GM19351 (cell line): ENCODE results near the gene CIAO3.
"Not testable (repeated sequence)": the region's sequence is repeated elsewhere in the genome, so short reads cannot be mapped to it uniquely, and the experiment has no call there.

Experiments used
- ATAC-seq: cut with Tn5 transposase; IDR thresholded peaks from one replicate; pipeline ENCODE4 v1.9.1; 2021; ENCODE audit warnings: mild to moderate bottlenecking, moderate library complexity; ENCODE audit not compliant: unreplicated experiment

The CIAO3 gene

DNA sequence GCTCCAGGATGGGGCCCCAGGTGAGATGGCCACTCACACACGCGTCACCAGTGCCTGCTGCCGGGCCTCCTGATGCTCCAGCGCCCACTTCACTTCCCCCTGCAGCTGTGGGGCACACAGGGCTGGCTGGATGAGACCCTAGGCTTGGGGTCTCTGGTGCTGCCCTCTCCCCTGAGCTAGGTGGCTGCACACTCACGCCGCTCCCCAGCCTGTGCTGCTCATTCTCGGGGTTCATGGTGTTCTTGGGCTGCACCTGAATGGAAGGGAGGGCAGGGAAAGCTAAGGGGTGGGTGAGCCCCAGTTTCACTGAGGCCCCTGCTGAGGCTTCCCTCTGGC is 15.8 kb downstream of the CIAO3 start:
- ATAC-seq, result no peak

DNA sequence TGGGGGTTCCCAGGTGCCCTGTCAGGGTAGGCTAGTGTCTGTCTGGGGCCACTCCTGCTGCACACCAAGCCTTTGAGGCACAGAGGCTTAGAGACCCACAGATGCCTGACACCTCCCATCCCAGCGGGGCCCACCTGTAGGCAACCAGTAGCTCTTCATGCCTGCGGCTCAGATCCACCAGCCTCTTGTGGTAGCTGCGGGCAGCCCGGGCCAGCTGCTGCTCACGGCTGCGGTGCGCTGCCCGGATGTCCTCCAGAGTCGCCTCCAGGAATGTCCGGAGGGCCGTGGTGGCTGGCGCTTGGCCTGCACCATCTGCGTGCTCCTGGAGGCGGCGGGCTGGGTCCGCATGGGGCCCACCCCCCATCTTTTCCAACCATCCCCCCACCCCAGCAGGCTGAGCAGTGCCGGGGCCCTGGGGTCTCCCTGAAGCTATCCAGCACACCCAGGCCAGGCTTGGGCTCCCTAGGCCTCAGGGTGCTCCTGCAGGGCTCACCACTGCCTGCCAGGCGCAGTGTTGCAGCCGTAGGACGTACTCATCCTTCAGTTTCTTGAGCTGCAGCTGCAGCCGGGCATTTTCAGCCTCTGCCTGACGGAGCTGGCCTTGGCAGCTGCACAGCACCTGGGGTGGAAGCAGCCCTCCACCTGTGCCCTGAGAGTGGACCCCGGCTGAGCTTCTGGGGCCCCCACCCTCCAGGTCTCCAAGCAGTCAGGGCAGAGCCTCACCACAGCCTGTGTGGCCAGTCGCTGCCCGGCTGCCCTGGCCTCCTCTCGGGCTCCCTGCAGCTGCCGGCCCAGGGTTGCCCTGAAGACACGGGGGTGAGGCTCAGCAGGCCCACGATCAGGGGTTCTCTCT is 16.4 kb downstream of the CIAO3 start:
- ATAC-seq, result no peak

DNA sequence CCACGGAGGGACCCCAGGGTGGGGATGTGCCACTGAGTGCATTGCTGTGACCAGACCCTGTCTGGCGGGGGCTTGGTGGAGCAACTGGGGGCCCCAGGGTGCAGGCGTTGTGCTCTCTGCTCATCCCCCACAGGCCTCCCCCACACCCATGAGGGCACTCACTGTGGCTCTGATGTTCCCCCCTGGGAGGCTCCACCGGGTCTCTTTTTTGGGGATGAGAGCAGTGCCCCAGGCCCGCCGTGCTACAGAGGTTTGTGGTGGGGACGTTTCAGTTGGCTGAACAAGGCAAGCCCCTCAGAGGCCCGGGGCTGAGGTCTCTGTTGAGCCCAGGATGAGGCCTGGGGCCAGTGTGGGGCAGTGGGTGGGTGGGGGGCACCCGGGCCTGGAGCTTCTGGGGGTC is 17.1 kb downstream of the CIAO3 start:
- no peak for ATAC-seq

- ATAC-seq, result no peak
These were observed 17.8 kb downstream of the CIAO3 start for GRCh38 chr16:722835-723633.

DNA sequence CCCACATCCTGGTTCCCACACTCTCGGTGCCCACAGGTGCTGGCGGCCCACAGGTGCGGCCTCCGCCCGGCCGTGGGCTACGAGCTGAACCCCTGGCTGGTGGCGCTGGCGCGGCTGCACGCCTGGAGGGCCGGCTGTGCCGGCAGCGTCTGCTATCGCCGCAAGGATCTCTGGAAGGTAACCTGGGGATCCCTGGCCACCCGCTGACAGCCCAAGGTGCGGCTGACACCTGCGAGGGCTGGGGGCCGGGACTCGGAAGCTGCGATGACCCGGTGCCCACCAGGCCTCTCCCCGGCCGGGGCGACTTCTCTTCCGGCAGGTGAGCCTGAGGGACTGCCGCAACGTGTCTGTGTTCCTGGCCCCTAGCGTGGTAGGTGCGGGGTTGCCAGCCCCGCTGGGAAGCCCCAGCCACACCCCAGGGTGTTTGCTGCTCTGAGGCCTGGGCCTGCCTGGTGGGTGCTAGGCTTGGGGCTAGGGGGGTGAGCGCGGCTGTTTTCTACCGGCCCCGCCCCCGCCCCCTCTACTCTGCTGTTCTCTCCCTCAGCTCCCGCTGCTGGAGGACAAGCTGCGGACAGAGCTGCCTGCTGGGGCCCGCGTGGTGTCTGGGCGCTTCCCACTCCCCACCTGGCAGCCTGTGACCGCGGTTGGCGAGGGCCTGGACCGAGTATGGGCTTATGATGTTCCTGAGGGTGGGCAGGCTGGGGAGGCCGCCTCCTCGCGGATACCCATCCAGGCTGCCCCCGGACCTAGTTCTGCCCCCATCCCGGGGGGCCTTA is 18.8 kb downstream of the CIAO3 start:
- no peak for ATAC-seq

GRCh38 chr16:720990-721764 is 19.6 kb downstream of the CIAO3 start, which contains the start of gene ANTKMT:
Gene ANTKMT, plus strand, starts transcription at chr16:721146. Its CDS starts 129 bp downstream, at chr16:721275.
- peak; percentile 71 for ATAC-seq

GRCh38 chr16:720447-720989 is 20.3 kb downstream of the CIAO3 start:
- ATAC-seq, result peak; percentile 22

DNA sequence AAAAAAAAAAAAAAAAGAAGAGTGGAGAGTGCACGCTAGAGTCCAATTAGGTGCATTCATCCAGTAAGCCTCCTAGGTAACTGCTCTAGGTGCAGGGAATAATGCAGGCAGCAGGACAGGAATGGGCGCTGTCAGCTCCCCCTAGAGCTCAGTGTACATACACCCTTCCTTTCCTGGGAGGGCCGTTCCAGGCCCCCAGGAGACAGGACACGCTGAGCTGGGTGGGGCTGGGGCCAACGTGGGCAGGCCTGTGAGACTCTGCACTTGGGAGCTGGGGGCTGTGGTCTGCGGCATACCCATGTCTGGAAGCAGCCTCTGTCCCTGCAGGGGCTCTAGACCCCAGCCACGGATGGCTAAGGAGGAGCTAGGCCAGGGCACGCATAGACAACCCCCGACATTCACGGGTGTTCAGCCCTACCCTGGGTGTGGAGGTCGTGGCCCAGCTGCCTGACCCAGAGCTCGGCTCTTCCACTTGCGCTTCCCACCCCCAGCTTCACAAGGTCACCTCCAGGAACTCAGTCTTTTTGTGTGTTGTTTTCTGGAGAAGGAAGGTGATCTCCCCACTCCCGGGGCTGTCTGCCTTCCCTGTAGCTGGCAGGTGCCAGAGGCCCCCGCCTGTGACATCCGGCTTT is 20.9 kb downstream of the CIAO3 start:
- no peak for ATAC-seq

DNA sequence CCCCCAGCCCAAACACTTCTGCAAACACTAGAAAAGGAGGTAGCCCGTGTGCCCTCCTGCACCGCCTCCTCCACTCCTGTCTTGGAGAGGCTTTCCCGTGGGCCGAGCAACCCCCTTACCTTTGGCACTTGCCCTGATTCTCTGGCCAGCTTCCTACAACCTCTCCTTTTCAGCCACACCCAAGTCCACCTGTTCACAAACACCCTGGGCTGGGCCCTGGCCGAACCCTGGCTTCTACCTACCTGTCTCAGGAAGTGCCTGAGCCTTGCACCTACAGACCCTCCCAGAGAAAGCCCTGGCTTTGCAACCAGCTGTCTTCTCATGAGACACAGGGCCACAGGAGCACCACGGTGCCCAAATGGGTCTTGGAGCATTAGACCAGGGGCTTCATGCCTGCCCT is 21.9 kb downstream of the CIAO3 start:
- ATAC-seq, result no peak

- no peak for ATAC-seq
These were observed 22.4 kb downstream of the CIAO3 start for GRCh38 chr16:718389-718788.

DNA sequence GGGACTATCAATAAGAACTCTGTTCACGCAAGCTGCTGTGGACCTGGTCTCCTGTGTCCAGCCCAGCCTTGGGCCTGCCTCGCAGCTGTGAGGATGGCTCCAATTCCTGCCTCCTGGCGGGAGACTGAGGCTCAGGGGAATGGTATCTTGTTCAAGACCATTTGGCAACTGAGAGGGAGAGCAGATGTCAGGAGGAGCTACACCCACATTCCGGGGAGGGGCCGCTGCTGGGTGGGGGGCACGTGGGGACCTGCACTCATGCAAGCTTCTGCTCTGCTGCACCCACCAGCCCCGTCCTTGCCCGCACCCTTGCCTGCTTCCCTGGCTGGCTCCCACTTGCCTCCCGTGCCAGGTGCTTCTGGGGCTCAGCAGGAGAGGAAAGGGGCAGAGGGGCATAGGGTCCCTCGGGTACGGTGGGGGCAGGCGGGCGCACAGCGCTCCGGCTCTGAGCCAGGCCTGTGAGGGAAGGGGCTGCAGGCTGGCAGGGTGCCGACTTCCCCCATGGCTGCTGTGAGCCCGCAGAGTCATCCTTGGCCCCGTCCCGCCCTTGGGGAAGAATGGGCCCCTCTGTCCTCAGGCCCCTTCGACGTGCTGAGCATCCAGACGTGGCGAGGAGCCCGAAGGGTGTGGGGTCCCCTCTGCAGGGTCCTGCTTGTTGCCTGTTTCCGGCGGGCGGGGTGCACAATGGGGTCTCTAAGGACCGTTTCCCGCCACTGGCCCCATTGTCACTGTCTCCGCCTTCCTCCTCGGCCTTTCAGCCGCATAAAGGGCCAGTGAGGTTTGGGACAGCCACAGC is 23.1 kb downstream of the CIAO3 start:
- no peak for ATAC-seq

GRCh38 chr16:716768-717325 is 23.9 kb downstream of the CIAO3 start:
- ATAC-seq, result no peak

- no peak for ATAC-seq
These were observed 24.6 kb downstream of the CIAO3 start for GRCh38 chr16:716200-716568.

DNA sequence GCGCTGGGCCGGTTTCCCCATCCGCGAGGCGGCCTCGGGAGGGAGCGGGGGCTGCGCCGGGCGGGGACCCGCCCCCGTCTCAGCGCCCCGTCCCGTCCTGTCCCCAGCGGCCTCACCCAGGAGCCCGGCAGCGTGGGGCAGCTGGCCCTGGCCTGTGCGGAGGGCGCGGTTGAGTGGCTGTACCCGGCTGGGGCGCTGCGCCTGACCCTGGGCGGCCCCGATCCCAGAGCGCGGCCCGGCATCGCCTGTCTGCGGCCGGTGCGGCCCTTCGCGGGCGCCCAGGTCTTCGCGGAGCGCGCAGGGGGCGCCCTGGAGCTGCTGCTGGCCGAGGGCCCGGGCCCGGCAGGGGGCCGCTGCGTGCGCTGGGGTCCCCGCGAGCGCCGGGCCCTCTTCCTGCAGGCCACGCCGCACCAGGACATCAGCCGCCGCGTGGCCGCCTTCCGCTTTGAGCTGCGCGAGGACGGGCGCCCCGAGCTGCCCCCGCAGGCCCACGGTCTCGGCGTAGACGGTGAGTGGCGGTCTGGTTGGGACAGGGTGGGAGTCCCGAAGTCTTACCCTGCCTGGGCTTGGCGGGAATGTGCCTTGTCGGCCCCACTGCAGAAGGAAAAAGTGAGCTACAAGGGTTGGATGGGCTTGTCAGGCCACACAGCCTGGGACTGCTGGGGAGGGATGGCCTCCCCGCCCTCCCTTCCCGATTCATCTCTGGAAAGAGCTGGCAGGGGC is 25.2 kb downstream of the CIAO3 start:
- ATAC-seq, result peak; percentile 17

GRCh38 chr16:714558-715476 is 26.0 kb downstream of the CIAO3 start, which contains the start of gene METRN:
Gene METRN, plus strand, starts transcription at chr16:715118. Its CDS starts 172 bp downstream, at chr16:715290.
- ATAC-seq, result peak; percentile 76

GRCh38 chr16:714079-714478 is 26.7 kb downstream of the CIAO3 start:
- ATAC-seq, result no peak

- ATAC-seq, result not testable (repeated sequence)
These were observed 28.0 kb downstream of the CIAO3 start for GRCh38 chr16:712740-713250.
